Lower lobe of right lung (tissue), 2 donors: ENCODE data around the gene RPAP3. TPM values are rescaled to one million over a fixed set of nuclear protein-coding genes. Genes with fewer than 3 reads are reported as not detected.

Experiments used
- ATAC-seq, 2 donors: fragments of 200-7000 bp; cut with Tn5 transposase; one replicate each; pipeline ENCODE4 v1.9.1; 2020 to 2022; ENCODE audit warnings: mild to moderate bottlenecking in 2 of 2, moderate library complexity in 2 of 2
- DNase-seq: peaks from one replicate; pipeline ENCODE4 v3.0.0-alpha.2; 2020
- H3K27ac ChIP-seq: fragments of 200-600 bp; one replicate; pipeline ENCODE4 v1.8.0; 2022
- H3K27me3 ChIP-seq: fragments of 200-600 bp; one replicate; pipeline ENCODE4 v1.8.0; 2022; ENCODE audit warnings: low read depth
- H3K36me3 ChIP-seq: fragments of 200-600 bp; one replicate; pipeline ENCODE4 v1.8.0; 2022; ENCODE audit warnings: mild to moderate bottlenecking
- H3K4me1 ChIP-seq: fragments of 200-600 bp; one replicate; pipeline ENCODE4 v1.8.0; 2022
- H3K4me3 ChIP-seq: fragments of 200-600 bp; one replicate; pipeline ENCODE4 v1.8.0; 2022; ENCODE audit warnings: mild to moderate bottlenecking
- H3K9me3 ChIP-seq: fragments of 200-600 bp; one replicate; pipeline ENCODE4 v1.8.0; 2022
- CTCF ChIP-seq: fragments of 200-600 bp; IDR thresholded peaks from one replicate; pipeline ENCODE4 v1.8.0; 2022; ENCODE audit warnings: antibody characterized with exemption, mild to moderate bottlenecking
- intact Hi-C: fragments of 100-400 bp; cut with DNase I; formaldehyde crosslinking; loops from one replicate; pipeline ENCODE4 v1.11.0; 2022
- total RNA-seq: library from RNA; stranded (reverse); fragmentation: NEBNext Ultra II Directional; extraction: Animal tissue kit (Norgen Biotek cat#: 25700); gene quantifications from one replicate; pipeline ENCODE4 v1.2.1, GENCODE V29; 2021
- donor health status: DM: no; HTN: yes; CAD: no; lungs with severe emphysema.

RPAP3 gene
- total RNA-seq, 1 donor from 2014 or later = 20.2 TPM

- Histone ChIP-seq H3K9me3 (no peaks in the 10 kb centered on the region), H3K4me1 (peaks cover 58% of the 10 kb centered on the region), H3K27me3 (no peaks in the 10 kb centered on the region), H3K27ac (peak overlapping the region; percentile 84), H3K4me3 (peak overlapping the region; percentile 5), H3K36me3 (peaks cover 38% of the 10 kb centered on the region)
- no peak for DNase-seq
- ATAC-seq = no peak
- intact Hi-C loops = no loop called here
- no peak for TF ChIP-seq CTCF
These were observed 46.7 kb upstream of the RPAP3 start for GRCh38 chr12:47752552-47752951.

GRCh38 chr12:47752121-47752520, 46.3 kb upstream of the RPAP3 start:
- no peak for DNase-seq
- H3K9me3 ChIP-seq = no peaks in the 10 kb centered on the region
- H3K27ac ChIP-seq = peak overlapping the region; percentile 84
- no peaks in the 10 kb centered on the region for H3K27me3 ChIP-seq
- H3K4me3 ChIP-seq = no peak overlapping the region
- intact Hi-C loops = no loop called here
- ATAC-seq = no peak
- H3K36me3 ChIP-seq = peaks cover 43% of the 10 kb centered on the region
- peaks cover 54% of the 10 kb centered on the region for H3K4me1 ChIP-seq
- no peak for TF ChIP-seq CTCF

GRCh38 chr12:47751561-47751960, 45.7 kb upstream of the RPAP3 start:
- peaks cover 49% of the 10 kb centered on the region for H3K4me1 ChIP-seq
- ATAC-seq = no peak
- no peak overlapping the region for H3K4me3 ChIP-seq
- no peak overlapping the region for H3K27ac ChIP-seq
- no peaks in the 10 kb centered on the region for H3K27me3 ChIP-seq
- TF ChIP-seq CTCF = no peak
- DNase-seq = no peak
- H3K9me3 ChIP-seq = no peaks in the 10 kb centered on the region
- peaks cover 48% of the 10 kb centered on the region for H3K36me3 ChIP-seq
- intact Hi-C loops = no loop called here

- Histone ChIP-seq H3K36me3 (peaks cover 53% of the 10 kb centered on the region), H3K27ac (no peak overlapping the region), H3K27me3 (no peaks in the 10 kb centered on the region), H3K9me3 (no peaks in the 10 kb centered on the region), H3K4me3 (no peak overlapping the region), H3K4me1 (peaks cover 43% of the 10 kb centered on the region)
- DNase-seq = no peak
- intact Hi-C loops = no loop called here
- TF ChIP-seq CTCF = no peak
- no peak for ATAC-seq
These were observed 45.2 kb upstream of the RPAP3 start for GRCh38 chr12:47750916-47751470.

GRCh38 chr12:47750229-47750798, 44.5 kb upstream of the RPAP3 start:
- no peak overlapping the region for H3K4me3 ChIP-seq
- DNase-seq = no peak
- peaks cover 36% of the 10 kb centered on the region for H3K4me1 ChIP-seq
- H3K9me3 ChIP-seq = no peaks in the 10 kb centered on the region
- H3K36me3 ChIP-seq = peaks cover 53% of the 10 kb centered on the region
- no peaks in the 10 kb centered on the region for H3K27me3 ChIP-seq
- TF ChIP-seq CTCF = no peak
- no peak overlapping the region for H3K27ac ChIP-seq
- ATAC-seq = no peak
- intact Hi-C loops = no loop called here
